HG03045 (cell line): Measurements from ENCODE around the gene GAMT.

Experiments used
- ATAC-seq: cut with Tn5 transposase; IDR thresholded peaks from one replicate; pipeline ENCODE4 v1.9.1; 2021; ENCODE audit warnings: mild to moderate bottlenecking, moderate library complexity; ENCODE audit not compliant: unreplicated experiment

The GAMT gene

DNA sequence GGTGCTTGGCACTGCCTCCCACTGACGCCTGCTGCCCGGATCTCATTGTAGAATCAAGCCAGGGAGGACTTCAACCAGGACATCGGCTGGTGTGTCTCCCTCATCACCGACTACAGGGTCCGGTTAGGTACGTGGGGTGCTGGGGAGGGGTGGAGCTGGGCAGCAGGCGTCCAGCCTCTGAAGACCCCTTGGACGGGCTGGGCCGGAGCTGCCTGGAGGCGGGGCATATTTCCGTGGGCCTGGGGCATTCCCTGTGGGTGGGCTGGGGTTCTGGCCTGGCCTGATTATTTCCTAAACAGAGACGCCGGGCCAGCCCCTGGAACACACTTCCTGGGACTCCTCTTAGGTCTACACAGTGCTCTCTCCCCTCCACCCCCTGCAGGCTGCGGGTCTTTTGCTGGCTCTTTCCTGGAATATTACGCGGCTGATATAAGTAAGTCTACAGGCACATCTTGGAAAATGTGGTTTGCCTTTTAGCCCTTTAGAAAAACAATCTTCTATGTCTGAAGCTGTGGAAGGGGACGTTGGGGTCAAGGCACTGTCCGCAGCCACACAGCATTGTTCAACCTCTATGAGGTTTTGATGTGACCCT lies 32.0 kb downstream of the GAMT start:
- no peak for ATAC-seq

DNA sequence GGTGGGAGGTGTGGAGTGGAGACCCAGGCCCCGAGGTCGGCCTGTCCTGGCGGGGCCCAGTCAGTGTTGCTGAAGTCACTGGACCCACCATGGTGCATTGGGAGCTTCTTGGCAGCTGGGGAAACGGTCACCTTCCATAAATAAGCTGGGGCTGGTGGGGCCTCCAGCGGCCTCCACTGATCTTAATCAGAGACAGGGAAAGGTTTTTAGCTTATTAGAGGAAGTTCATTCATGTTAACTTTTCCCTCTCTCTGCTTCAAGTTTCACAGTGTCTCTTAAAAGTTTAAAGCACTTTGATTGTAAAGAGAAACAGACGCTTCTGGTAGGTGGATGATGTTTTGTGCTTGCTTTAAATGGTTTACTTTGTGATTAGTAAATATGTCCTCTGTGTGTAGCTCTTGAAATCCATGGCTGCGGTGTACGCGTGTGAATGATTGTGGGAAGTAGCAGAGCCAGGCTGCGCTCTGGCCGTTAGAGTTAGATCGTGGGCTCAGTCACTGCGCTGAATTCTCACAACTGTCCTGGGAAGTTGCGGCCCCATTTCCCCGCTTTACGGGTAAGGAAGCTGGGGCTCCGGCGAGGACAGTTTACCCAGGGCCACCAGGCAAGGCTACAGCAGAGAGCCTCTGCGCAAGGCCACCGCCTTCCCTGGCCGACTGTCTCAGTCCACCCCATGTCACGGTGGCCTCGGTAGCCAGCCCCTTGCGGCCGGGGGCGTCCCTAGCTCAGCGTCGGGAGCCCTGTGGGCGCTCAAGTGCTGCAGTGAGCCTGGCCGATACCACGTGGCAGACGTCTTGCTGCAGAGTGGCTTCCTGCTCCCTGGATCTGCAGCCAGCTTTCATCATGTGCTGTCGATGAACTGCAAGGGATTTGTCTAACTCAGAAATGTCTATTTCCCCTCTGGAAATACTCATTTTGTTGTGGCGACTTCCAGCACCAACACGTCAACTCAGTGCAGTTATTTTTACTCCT lies 34.2 kb downstream of the GAMT start:
- ATAC-seq: no peak

DNA sequence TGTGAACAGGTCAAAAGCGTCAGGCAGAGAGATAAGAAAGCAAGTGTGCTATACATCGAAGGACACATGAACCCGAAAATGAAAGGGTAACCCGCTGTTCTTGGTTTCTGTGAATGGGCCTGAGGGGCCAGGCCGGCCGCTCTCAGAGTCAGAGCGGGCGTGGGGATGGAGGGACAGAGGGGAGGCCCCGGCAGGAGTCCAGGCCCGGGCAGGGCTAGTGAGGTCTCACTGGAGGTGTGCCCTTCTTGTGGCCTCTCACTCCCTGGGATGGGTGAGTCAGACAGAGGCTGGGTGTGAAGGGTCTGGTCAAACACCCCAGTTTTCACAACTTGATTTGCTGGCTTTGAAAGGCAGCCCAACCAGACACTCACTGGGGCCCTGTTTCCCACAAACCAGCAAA lies 35.0 kb downstream of the GAMT start:
- ATAC-seq: no peak

DNA sequence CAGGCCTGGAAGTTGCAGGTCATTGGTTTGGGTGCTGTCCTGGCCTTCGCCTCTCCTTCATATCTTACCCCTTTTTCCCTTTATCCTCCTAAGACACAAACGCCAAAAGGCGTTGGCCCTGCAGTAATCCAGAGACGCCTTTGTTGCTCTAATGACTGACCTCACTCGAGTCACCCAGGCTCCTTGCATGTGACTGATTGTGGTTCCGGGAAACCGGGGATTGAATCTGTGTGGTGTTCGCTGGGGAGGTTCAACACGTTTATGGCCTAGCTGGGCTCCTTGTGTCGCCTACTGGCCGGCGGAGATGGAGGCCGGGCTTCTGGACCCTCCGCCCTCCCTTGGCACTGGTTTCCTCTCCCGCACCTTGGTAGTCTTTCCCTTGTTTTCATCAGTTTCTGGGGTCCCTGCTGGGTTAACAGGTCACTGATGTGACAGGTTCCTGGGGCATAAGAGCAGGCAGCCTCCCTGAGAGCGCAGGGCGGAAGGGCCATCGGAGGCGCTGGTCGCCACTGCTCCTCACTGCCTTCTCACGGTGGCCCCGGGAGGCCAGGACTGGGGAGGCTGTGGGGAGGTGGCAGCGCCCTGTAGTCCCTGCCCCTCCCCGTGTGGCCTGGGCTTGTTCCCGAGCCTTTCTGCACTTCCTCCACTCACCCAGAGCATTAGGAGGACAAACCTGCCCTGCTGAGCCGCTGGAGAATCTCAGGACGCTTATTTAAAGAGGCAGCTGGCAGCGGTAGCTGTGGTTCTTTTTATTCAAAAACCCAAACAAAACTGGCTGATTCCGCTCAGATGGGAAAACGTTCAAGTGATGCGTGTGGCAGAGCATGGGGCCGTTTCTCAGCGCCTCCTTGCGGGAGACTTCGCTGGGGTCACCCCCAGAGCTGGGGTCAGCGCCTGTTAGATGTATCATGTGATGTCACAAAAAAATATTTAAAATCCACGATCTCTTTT lies 35.7 kb downstream of the GAMT start:
- ATAC-seq: no peak

DNA sequence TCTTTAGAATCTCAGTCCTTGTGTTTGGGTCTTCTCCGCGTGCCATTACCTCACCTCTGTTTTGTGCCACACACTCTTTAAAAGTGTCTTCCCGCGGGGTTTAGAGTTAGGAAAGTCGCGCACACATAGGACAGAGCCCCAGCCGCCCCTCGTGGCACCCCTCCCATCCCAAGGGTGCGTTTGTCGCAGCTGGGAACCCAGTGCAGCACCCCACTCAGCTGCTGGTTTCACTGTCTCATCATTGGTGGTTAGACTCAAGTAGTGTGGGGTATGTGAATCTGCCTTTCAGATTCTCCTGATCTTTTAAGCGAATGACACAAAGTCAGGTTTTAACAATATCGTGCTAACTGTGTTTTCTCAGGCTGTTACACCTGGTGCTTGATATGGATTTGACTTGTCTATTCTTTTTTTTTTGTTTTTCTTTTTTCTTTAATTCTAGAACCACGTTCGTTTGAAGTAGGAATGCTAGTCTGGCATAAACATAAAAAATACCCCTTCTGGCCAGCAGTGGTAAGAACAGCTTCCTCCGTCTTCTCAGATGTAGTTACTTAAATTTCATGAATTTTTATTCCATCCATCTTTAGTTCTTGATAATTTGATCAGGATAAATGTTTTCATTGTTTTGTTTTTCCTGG lies 37.2 kb downstream of the GAMT start:
- no peak for ATAC-seq

DNA sequence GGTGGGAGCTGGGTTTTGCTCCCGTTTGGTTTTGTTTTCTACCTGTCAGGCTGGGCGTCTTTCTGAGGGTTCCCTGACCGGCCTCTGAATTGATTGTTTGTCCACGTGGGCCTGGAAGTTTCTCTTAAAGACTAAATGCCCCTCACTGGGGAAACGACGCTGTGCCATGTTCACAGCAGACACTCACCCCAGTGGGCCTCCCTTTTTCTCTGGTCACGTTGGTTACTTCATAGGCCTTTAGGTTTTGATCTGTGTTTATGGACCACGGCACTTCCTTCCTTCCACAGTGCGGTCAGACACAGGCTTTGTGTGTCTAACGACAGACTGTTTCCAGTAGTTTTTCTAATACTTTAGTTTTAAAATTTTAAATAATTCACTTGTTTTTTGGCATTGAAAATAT lies 37.7 kb downstream of the GAMT start:
- ATAC-seq: no peak

DNA sequence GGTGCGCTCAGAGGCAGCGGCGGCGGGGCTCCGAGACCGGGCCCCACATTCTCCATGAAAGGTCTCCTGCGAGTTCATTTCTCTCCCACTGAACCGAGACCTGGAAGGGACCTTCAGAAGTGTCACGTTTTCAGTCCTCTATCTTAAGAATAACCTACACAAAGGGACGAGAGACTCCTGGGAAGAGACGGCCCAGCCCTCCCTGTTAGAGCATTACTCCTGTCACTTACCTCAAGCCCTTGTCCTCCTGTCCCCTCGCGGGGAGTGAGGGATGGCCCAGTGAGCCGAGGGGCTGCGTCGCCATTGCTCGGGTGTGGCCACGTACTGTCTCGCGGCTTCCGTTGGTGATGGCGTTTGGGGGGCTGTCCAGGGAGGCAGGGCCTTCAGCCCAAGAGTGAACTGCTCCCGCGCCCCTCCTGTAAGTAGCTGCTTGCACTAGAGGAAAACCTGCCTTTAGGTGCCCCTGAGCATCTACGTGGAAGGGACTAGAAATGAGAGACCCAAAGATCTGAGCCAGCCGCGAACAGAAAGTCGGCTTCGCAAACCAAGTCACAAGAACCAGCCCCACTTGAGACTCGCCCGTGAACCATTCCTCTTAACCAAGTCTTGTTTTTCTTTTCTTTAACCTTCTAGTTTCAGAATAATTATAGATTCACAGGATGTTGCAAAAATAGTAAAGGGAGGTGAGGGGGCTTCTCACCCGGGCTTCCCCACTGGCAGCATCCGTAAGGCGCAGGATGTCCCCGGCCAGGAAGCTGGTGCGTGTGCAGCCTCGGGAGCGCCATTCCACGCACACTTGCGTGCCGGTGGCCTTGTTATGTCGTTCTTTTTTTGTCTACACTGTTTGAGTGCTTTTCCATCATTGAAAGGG lies 38.7 kb downstream of the GAMT start:
- ATAC-seq: no peak

DNA sequence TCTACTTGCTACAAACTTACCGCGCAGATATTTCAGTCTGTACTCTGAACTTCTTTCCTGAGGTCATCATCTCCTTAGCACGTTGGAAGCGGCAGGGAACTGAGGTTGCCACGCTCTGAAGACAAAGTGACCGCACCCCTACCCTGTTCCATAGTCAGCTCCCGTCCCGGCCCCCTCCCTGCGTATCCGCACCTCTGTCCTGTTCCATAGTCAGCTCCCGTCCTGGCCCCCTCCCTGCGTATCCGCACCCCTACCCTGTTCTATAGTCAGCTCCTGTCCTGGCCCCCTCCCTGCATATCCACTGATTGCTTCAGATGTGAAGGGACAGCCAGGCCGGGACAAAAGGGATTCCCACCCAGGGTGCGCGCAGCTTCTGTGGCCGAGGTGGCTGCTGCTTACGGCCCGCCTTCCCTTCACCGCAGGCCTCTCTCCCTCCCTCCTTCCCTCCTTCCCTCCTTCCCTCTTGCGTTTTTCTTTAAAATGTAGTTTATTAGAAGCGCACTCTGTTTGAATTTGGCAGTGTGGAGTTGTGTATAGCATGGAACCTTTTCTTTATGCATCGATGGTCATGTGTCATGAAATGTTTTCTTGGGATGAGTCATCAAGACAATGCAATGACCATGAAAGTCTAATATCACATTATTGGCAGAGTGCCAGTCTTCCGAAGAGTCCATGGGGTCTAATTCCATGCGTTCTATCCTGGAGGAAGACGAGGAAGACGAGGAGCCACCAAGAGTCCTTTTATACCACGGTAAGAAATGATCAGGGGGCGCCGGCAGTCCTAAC lies 39.5 kb downstream of the GAMT start:
- ATAC-seq: no peak

DNA sequence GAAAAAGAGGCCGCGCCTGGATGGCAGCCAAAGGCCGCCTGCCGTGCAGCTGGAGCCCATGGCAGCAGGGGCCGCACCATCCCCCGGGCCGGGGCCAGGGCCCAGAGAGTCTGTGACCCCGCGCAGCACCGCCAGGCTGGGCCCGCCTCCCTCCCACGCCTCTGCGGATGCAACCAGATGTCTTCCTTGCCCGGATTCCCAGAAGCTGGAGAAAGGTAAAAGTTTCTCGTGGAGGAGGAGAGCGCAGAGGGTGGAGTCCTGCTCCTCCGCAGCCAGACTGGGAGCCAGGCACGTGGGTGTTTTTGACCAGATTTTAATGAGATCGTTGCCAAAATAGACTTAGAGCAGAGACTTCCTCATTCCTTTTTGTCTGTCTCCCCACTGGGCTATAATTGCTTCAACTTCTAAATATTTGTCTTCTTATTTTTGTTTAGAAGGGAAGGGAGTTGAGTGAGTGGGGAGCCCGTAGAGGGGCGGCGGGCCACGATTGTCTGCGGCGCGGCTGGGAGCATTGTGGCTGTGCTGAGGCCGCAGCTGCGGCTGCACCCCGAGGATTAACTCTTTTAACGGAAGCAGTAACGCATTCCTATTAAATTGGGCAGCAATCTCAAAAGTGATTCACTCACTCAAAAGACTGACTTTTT lies 40.4 kb downstream of the GAMT start:
- ATAC-seq: no peak

DNA sequence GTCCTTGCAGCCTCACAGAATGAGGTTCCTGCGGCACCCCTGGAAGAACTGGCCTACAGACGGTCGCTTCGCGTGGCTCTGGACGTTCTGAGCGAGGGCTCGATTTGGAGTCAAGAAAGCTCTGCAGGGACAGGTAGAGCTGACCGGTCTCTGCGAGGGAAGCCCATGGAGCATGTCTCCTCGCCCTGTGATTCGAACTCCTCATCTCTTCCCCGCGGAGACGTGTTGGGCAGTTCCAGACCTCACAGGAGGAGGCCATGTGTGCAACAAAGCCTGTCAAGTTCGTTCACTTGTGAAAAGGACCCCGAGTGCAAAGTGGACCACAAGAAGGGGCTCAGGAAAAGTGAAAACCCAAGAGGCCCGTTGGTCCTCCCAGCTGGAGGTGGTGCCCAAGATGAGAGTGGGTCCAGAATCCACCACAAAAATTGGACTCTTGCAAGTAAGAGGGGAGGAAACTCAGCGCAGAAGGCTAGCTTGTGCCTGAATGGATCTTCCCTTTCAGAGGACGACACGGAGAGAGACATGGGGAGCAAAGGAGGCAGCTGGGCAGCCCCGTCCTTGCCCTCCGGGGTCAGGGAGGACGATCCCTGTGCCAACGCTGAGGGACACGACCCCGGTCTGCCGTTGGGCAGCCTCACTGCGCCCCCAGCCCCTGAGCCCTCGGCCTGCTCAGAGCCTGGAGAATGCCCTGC lies 41.1 kb downstream of the GAMT start:
- no peak for ATAC-seq

DNA sequence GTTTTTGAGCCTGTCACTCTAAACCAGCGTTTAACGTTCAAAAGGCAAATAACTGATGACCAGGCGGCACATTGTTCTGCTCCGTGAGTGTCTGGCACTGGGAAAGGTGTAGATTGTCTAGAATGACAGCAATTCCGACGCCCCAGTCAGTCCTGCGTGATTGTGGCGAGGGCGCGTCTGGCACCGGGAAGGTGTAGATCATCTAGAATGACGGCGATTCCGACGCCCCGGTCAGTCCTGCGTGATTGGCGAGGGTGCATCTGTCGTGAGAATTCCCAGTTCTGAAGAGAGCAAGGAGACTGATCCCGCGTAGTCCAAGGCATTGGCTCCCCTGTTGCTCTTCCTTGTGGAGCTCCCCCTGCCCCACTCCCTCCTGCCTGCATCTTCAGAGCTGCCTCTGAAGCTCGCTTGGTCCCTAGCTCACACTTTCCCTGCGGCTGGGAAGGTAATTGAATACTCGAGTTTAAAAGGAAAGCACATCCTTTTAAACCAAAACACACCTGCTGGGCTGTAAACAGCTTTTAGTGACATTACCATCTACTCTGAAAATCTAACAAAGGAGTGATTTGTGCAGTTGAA lies 43.7 kb downstream of the GAMT start:
- ATAC-seq: no peak

DNA sequence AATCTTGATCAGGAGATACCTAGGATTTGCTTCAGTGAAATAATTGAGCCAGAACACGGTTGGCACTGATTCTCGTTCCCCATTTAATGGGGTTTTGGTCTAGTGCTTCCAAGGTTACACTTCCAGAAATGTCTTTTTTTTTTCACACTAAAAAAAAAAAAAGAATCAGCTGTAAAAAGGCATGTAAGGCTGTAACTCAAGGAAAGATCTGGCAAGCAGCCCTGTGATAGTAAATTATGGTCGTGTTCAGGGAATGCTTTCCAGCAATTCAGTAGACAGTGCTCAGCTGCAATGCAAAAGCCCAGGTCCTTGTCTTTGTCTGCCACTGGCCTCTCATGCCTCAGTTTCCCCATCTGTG lies 44.9 kb downstream of the GAMT start:
- ATAC-seq: no peak

DNA sequence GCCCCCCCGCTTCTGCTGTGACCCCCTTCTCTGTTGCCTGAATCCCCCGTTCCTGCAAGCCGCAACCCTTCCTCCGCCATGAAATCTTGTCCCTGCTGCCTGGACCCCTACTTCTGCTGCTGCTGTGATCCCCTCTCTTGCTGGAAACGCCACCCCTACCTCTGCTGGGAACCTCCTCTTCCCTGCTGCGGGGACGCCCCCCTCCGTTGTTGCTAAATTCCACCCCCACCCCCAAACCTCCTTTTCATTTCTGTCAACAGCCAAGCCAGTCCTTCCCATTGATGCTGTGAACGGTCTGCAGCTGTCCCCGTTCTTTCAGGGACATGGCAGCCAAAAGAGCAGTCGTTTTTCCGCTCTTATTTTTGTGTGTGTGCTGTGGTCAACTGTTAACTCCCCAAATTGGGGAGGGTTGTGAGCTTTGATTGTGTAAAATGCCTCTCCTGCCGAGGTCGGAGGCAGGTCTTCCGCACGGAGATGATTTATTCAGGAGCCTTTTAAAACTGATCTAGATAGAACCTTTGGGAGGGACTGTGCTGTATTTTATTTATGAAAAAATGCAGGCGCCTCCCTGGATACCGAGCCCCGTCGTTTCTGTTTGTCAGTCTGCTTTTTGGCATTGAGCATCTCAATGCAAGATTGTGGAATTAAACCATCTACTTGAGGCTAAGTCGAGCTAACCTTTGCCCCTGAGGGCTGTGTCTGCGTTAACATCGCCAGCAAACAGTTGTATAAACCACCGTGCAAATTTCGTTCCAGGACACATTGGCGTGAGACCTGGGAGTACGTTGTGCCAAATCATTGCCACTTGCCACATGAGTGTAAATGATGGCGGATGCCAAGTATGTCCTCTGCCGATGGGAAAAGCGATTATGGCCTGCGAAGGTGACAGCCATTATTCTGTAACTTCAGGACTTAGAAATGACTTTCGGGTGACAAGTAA lies 45.5 kb downstream of the GAMT start:
- no peak for ATAC-seq

DNA sequence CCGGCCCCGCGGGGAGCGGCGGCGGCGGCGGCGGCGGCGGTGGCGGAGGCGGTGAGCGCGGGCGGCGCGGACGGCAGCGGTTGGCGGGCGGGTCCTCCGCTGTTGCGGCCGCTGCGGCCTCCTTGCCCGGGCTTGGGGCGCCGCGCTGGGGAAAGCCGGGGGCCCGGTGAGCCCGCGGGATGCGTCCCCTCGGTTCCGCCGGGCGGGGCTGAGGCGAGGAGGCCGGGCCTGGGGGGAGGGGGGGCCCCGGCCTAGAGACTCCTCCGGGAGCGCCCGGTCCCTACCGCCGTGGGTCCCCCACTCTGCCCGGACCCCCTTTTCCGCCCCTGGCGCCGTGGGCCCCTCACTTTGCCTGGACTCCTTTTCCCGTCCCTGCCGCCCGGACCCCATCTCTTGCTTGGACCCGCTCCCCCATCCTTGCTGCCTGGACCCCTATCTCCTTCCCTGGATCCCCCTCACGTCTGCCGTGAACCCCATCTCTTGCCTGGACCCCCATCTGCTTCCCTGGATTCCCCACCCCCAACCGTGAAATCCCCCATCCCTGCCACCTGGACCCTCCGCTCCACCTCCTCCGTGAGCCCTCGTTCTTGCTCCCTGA lies 46.3 kb downstream of the GAMT start:
- no peak for ATAC-seq

DNA sequence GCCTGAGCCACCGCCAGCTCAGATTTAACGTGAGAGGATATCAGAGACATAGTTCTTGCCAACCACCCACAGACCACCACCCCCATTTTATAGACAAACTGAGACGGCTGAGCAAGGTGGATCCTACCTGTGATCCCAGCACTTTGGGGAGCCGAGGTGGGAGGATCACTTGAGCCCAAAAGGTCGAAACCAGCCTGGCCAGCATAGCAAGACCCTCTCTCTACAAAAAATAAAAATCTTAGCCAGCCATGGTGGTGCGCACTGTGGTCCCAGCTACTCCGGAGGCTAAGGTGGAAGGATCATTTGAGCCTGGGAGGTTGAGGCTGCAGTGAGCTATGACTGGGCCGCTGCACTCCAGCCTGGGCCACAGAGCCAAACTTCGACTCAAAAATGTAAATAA lies 48.2 kb downstream of the GAMT start:
- ATAC-seq: no peak

DNA sequence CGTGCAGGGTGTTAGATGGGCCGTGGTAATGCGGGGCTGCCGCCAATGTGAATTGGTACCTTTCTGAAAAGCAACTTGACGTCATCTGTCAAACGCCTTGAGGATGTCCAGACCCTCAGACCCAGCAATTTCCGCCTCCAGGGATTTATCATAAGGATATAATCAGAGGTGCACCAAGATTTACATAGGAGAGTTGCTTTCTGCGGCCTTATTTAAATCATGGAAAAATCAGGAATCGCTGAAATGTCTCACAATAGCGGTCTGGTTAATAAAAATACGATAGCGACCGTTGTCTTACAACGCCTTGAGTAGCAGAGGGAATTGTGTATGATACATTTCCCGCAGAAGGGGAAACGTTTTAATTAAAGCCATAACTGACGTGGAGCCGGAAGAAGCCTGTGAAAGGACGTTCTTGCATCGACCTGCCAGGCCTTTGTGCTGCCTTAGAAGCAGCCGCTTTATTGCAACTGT lies 49.9 kb downstream of the GAMT start:
- ATAC-seq: no peak
